ENCODE results near the gene INTU.

Gene INTU

GRCh38 chr4:127748957-127749356 lies 116.2 kb downstream of the INTU start:
- no peak for TF ChIP-seq REST (IDR thresholded peaks at IDR 0.05; ENCODE audit: insufficient read depth in 1 of 2, low read depth in 2 of 2, low read length in 2 of 2)
- TF ChIP-seq SIN3A (IDR thresholded peaks at IDR 0.05; ENCODE audit: borderline replicate concordance, insufficient read depth, low read length) = no peak
- TF ChIP-seq TAF1 (IDR thresholded peaks at IDR 0.05; ENCODE audit: borderline replicate concordance, insufficient read depth, low read length) = no peak
- TF ChIP-seq FOXP2 (optimal IDR thresholded peaks at IDR 0.05; ENCODE audit: borderline replicate concordance, extremely low read depth, extremely low read length, insufficient read depth) = no peak
- TF ChIP-seq POLR2AphosphoS5 (IDR thresholded peaks at IDR 0.05; ENCODE audit: low read depth, low read length) = no peak

DNA sequence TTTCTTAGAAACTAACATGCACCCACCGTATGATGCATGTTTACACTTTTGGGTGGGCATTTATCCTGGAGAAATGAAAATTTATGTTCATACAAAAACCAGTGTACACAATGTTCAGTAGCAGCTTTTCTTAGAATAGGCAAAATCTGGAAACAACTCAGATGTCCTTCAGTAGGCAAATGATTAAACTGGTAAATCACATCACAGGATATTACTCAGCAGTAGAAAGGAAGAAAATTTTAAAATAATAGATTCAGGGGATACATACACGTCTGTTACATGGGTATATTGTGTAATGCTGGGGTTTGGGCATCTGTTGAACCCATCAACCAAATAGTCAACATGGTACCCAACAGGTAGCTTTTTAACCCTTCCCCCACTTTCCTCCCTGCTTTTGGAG lies 124.1 kb downstream of the INTU start:
- TF ChIP-seq FOXP2 (optimal IDR thresholded peaks at IDR 0.05; ENCODE audit: borderline replicate concordance, extremely low read depth, extremely low read length, insufficient read depth) = no peak
- no peak for TF ChIP-seq REST (IDR thresholded peaks at IDR 0.05; ENCODE audit: insufficient read depth in 1 of 2, low read depth in 2 of 2, low read length in 2 of 2)
- no peak for TF ChIP-seq SIN3A (IDR thresholded peaks at IDR 0.05; ENCODE audit: borderline replicate concordance, insufficient read depth, low read length)
- TF ChIP-seq TAF1 (IDR thresholded peaks at IDR 0.05; ENCODE audit: borderline replicate concordance, insufficient read depth, low read length) = no peak
- no peak for TF ChIP-seq POLR2AphosphoS5 (IDR thresholded peaks at IDR 0.05; ENCODE audit: low read depth, low read length)

- TF ChIP-seq REST (IDR thresholded peaks at IDR 0.05; ENCODE audit: insufficient read depth in 1 of 2, low read depth in 2 of 2, low read length in 2 of 2) (no peak), SIN3A (IDR thresholded peaks at IDR 0.05; ENCODE audit: borderline replicate concordance, insufficient read depth, low read length) (no peak), TAF1 (IDR thresholded peaks at IDR 0.05; ENCODE audit: borderline replicate concordance, insufficient read depth, low read length) (no peak), FOXP2 (optimal IDR thresholded peaks at IDR 0.05; ENCODE audit: borderline replicate concordance, extremely low read depth, extremely low read length, insufficient read depth) (no peak), POLR2AphosphoS5 (IDR thresholded peaks at IDR 0.05; ENCODE audit: low read depth, low read length) (no peak)
These were observed 126.6 kb downstream of the INTU start for GRCh38 chr4:127759228-127759820.

DNA sequence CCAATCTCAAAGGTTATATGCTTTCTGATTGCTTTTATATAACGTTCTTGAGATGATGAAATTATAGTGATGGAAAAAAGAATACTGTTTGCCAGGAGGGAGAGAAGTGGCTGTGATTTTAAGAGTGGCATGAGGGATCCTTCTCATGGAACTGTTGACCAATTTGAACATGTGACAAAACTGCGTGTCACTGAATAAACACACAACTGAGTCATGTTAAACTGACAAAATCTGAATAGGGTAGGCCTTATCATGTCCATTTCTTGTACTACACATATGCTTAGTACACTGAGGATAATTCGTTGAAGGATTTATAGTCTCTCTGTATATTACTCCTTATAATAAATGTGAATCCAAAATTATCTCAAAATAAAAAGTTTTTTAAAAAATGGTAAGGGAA lies 127.1 kb downstream of the INTU start:
- TF ChIP-seq FOXP2 (optimal IDR thresholded peaks at IDR 0.05; ENCODE audit: borderline replicate concordance, extremely low read depth, extremely low read length, insufficient read depth) (no peak), SIN3A (IDR thresholded peaks at IDR 0.05; ENCODE audit: borderline replicate concordance, insufficient read depth, low read length) (no peak), TAF1 (IDR thresholded peaks at IDR 0.05; ENCODE audit: borderline replicate concordance, insufficient read depth, low read length) (no peak), REST (IDR thresholded peaks at IDR 0.05; ENCODE audit: insufficient read depth in 1 of 2, low read depth in 2 of 2, low read length in 2 of 2) (no peak), POLR2AphosphoS5 (IDR thresholded peaks at IDR 0.05; ENCODE audit: low read depth, low read length) (no peak)

All from PFSK-1 (cell line).